Activated B cell treated with CpG ODN at 0.5 μM for 24 hours (primary cell): ENCODE results near the gene KRT15. TPM values are rescaled to one million over a fixed set of nuclear protein-coding genes. Genes with fewer than 3 reads are reported as not detected.

ENCODE experiments used
- ATAC-seq: fragments of 200-7000 bp; cut with Tn5 transposase; one replicate; pipeline ENCODE4 v1.10.0; 2021; ENCODE audit warnings: low read depth, mild to moderate bottlenecking, moderate library complexity
- CTCF ChIA-PET: fragments of 350-600 bp; sonication (Branson Sonifier 250); formaldehyde crosslinking; loops from one replicate; lab custom pipeline; 2021; ENCODE audit warnings: antibody characterized with exemption; lab: Charles Lee
- POLR2A ChIA-PET: fragments of 350-600 bp; sonication (Branson Sonifier 250); formaldehyde crosslinking; loops from one replicate; lab custom pipeline; 2021; ENCODE audit warnings: antibody characterized with exemption; lab: Charles Lee
- DNase-seq: peaks from one replicate; pipeline ENCODE4 v3.0.0; 2022
- H3K27ac Mint-ChIP-seq: one replicate; pipeline ENCODE4 v1.8.0; 2020; ENCODE audit warnings: mixed read lengths
- H3K27me3 Mint-ChIP-seq: one replicate; pipeline ENCODE4 v1.8.0; 2021; ENCODE audit warnings: mixed read lengths
- H3K36me3 Mint-ChIP-seq: one replicate; pipeline ENCODE4 v1.8.0; 2021; ENCODE audit warnings: low read depth, mixed read lengths
- H3K4me1 Mint-ChIP-seq: one replicate; pipeline ENCODE4 v1.8.0; 2021; ENCODE audit warnings: mixed read lengths
- H3K4me3 Mint-ChIP-seq: one replicate; pipeline ENCODE4 v1.8.0; 2020; ENCODE audit warnings: mild to moderate bottlenecking, mixed read lengths
- H3K9me3 Mint-ChIP-seq: one replicate; pipeline ENCODE4 v1.8.0; 2020; ENCODE audit warnings: mixed read lengths
- CTCF ChIP-seq: fragments of 200-600 bp; IDR thresholded peaks from one replicate; pipeline ENCODE4 v1.8.0; 2022; ENCODE audit warnings: antibody characterized with exemption, mild to moderate bottlenecking
- intact Hi-C: fragments of 100-400 bp; cut with micrococcal nuclease; formaldehyde crosslinking; loops from one replicate; pipeline ENCODE4 v1.15.1; 2024
- total RNA-seq: library from RNA; stranded (reverse); gene quantifications from 2 replicates; pipeline ENCODE4 v1.2.3, GENCODE V29; 2022

The KRT15 gene
- total RNA-seq, 1 donor from 2014 or later: not detected

- DNase-seq: no peak
- H3K4me3 Mint-ChIP-seq: no peak overlapping the region
- H3K4me1 Mint-ChIP-seq: no peaks in the 10 kb centered on the region
- peaks cover 22% of the 10 kb centered on the region for H3K27me3 Mint-ChIP-seq
- ATAC-seq: no peak
- intact Hi-C loops: no loop called here
- TF ChIP-seq CTCF: no peak
- H3K36me3 Mint-ChIP-seq: no peaks in the 10 kb centered on the region
- POLR2A ChIA-PET: no interaction called here
- no peaks in the 10 kb centered on the region for H3K9me3 Mint-ChIP-seq
- CTCF ChIA-PET: no interaction called here
- H3K27ac Mint-ChIP-seq: no peak overlapping the region
Observed at GRCh38 chr17:41512546-41513167, 6.0 kb downstream of the KRT15 start.

GRCh38 chr17:41511716-41512115, 7.0 kb downstream of the KRT15 start:
- H3K36me3 Mint-ChIP-seq: no peaks in the 10 kb centered on the region
- no peak overlapping the region for H3K27ac Mint-ChIP-seq
- ATAC-seq (no peak), DNase-seq (no peak)
- H3K4me1 Mint-ChIP-seq: no peaks in the 10 kb centered on the region
- TF ChIP-seq CTCF: no peak
- no peak overlapping the region for H3K4me3 Mint-ChIP-seq
- CTCF ChIA-PET: no interaction called here
- peaks cover 21% of the 10 kb centered on the region for H3K27me3 Mint-ChIP-seq
- intact Hi-C loops: no loop called here
- POLR2A ChIA-PET: no interaction called here
- H3K9me3 Mint-ChIP-seq: no peaks in the 10 kb centered on the region

GRCh38 chr17:41511116-41511515, 7.6 kb downstream of the KRT15 start:
- intact Hi-C loops: no loop called here
- DNase-seq (no peak), ATAC-seq (no peak)
- H3K4me1 Mint-ChIP-seq: no peaks in the 10 kb centered on the region
- no peak overlapping the region for H3K4me3 Mint-ChIP-seq
- POLR2A ChIA-PET: no interaction called here
- CTCF ChIA-PET: no interaction called here
- no peak overlapping the region for H3K27ac Mint-ChIP-seq
- TF ChIP-seq CTCF: no peak
- no peaks in the 10 kb centered on the region for H3K36me3 Mint-ChIP-seq
- no peaks in the 10 kb centered on the region for H3K9me3 Mint-ChIP-seq
- H3K27me3 Mint-ChIP-seq: peaks cover 20% of the 10 kb centered on the region

GRCh38 chr17:41510251-41511065, 8.2 kb downstream of the KRT15 start:
- Mint-ChIP-seq H3K27me3 (peaks cover 18% of the 10 kb centered on the region), H3K27ac (no peak overlapping the region), H3K36me3 (no peaks in the 10 kb centered on the region), H3K4me3 (no peak overlapping the region), H3K4me1 (no peaks in the 10 kb centered on the region), H3K9me3 (no peaks in the 10 kb centered on the region)
- ATAC-seq (no peak), DNase-seq (no peak)
- no peak for TF ChIP-seq CTCF
- intact Hi-C loops: no loop called here
- ChIA-PET POLR2A (no interaction called here), CTCF (no interaction called here)

GRCh38 chr17:41507315-41507880, 11.3 kb downstream of the KRT15 start:
- DNase-seq (no peak), ATAC-seq (no peak)
- TF ChIP-seq CTCF: no peak
- no peaks in the 10 kb centered on the region for H3K36me3 Mint-ChIP-seq
- no peaks in the 10 kb centered on the region for H3K9me3 Mint-ChIP-seq
- CTCF ChIA-PET: no interaction called here
- intact Hi-C loops: no loop called here
- no peak overlapping the region for H3K27ac Mint-ChIP-seq
- H3K27me3 Mint-ChIP-seq: peaks cover 7% of the 10 kb centered on the region
- POLR2A ChIA-PET: no interaction called here
- no peaks in the 10 kb centered on the region for H3K4me1 Mint-ChIP-seq
- no peak overlapping the region for H3K4me3 Mint-ChIP-seq
